Hepatocyte (in vitro differentiated cells): ENCODE results near the gene CABP4. TPM values are rescaled to one million over a fixed set of nuclear protein-coding genes. Genes with fewer than 3 reads are reported as not detected.

Source experiments
- DNase-seq: peaks from one replicate; pipeline ENCODE4 v3.0.0-alpha.2; 2016; ENCODE audit warnings: low spot score
- H2AFZ ChIP-seq: fragments of 200-600 bp; sonication (generic); 2 replicates; pipeline ENCODE4 v1.6.0; 2016; ENCODE audit warnings: antibody characterized with exemption, mild to moderate bottlenecking
- H3K27ac ChIP-seq: fragments of 200-600 bp; sonication (generic); 2 replicates; pipeline ENCODE4 v1.5.1; 2016; ENCODE audit warnings: mild to moderate bottlenecking
- H3K27me3 ChIP-seq: fragments of 200-600 bp; sonication (generic); 2 replicates; pipeline ENCODE4 v1.6.1; 2016
- H3K36me3 ChIP-seq: fragments of 200-600 bp; sonication (generic); replicated peaks from 2 replicates; pipeline ENCODE4 v1.5.1; 2016; ENCODE audit warnings: low read depth; ENCODE audit not compliant: insufficient read depth
- H3K4me1 ChIP-seq: fragments of 200-600 bp; sonication (generic); 2 replicates; pipeline ENCODE4 v1.5.1; 2016; ENCODE audit warnings: mild to moderate bottlenecking, moderate library complexity; ENCODE audit not compliant: insufficient read depth
- H3K4me2 ChIP-seq: fragments of 200-600 bp; sonication (generic); 2 replicates; pipeline ENCODE4 v1.6.0; 2016
- H3K4me3 ChIP-seq: fragments of 200-600 bp; sonication (generic); 2 replicates; pipeline ENCODE4 v1.5.1; 2016; ENCODE audit warnings: mild to moderate bottlenecking
- H3K79me2 ChIP-seq: fragments of 200-600 bp; sonication (generic); 2 replicates; pipeline ENCODE4 v1.6.0; 2017; ENCODE audit warnings: mild to moderate bottlenecking
- H3K9me2 ChIP-seq: fragments of 200-600 bp; sonication (generic); replicated peaks from 2 replicates; pipeline ENCODE4 v1.6.0; 2017; ENCODE audit warnings: mild to moderate bottlenecking; ENCODE audit not compliant: insufficient read depth
- H3K9me3 ChIP-seq: fragments of 200-600 bp; sonication (generic); 2 replicates; pipeline ENCODE4 v1.5.1; 2016; ENCODE audit warnings: low read depth, mild to moderate bottlenecking
- H4K20me1 ChIP-seq: fragments of 200-600 bp; sonication (generic); 2 replicates; pipeline ENCODE4 v1.6.0; 2016; ENCODE audit warnings: mild to moderate bottlenecking; ENCODE audit not compliant: insufficient read depth, poor library complexity, severe bottlenecking
- CTCF ChIP-seq: fragments of 200-600 bp; sonication (generic); IDR thresholded peaks from 2 replicates; pipeline ENCODE4 v1.5.1; 2016; ENCODE audit warnings: antibody characterized with exemption, mild to moderate bottlenecking; ENCODE audit not compliant: poor library complexity
- EZH2 ChIP-seq: fragments of 200-600 bp; sonication (generic); IDR thresholded peaks from 2 replicates; pipeline ENCODE4 v1.6.1; 2016; ENCODE audit warnings: antibody characterized with exemption, mild to moderate bottlenecking, borderline replicate concordance
- EZH2phosphoT487 ChIP-seq: fragments of 200-600 bp; sonication (generic); IDR thresholded peaks from one replicate; pipeline ENCODE4 v1.6.1; 2018; ENCODE audit warnings: antibody characterized with exemption, mild to moderate bottlenecking, low read depth, moderate library complexity; ENCODE audit not compliant: unreplicated experiment, severe bottlenecking
- WGBS: methylation state at CpG from one replicate; pipeline ENCODE4 v1.1.6; 2016; ENCODE audit warnings: low lambda C conversion rate; ENCODE audit errors: missing lambda C conversion rate; 5-methylcytosine and 5-hydroxymethylcytosine counted together
- polyA plus RNA-seq: library from polyadenylated mRNA; unstranded; fragments of >200 nt; fragmentation: Nextera tagmentation; extraction: Ambion mirVana; gene quantifications from 2 replicates; pipeline ENCODE4 v1.2.1, GENCODE V29; 2016
- total RNA-seq: library from RNA; depleted of rRNA; stranded (reverse); fragments of >200 nt; gene quantifications from 2 replicates; pipeline ENCODE4 v1.2.3, GENCODE V29; 2014

The CABP4 gene
- total and polyA plus RNA-seq, 2 experiments from 2014 or later: not detected

- H3K9me3 ChIP-seq: no peaks in the 10 kb centered on the region
- WGBS: 99% methylated on average over 40 of the region's 65 CpGs
- no peak overlapping the region for H3K4me2 ChIP-seq
- H3K27ac ChIP-seq: no peak overlapping the region
- H3K27me3 ChIP-seq: no peaks in the 10 kb centered on the region
- H3K79me2 ChIP-seq: no peaks in the 10 kb centered on the region
- no peaks in the 10 kb centered on the region for H3K9me2 ChIP-seq
- no peaks in the 10 kb centered on the region for H3K4me1 ChIP-seq
- H4K20me1 ChIP-seq: no peaks in the 10 kb centered on the region
- no peak overlapping the region for H3K4me3 ChIP-seq
- H2AFZ ChIP-seq: no peak overlapping the region
- H3K36me3 ChIP-seq: no peaks in the 10 kb centered on the region
- TF ChIP-seq CTCF: no peak
- no peak for TF ChIP-seq EZH2phosphoT487
- TF ChIP-seq EZH2: no peak
- no peak for DNase-seq
Observed at GRCh38 chr11:67493548-67494370, 38.6 kb downstream of the CABP4 start.

- Histone ChIP-seq H3K9me2 (no peaks in the 10 kb centered on the region), H3K4me1 (no peaks in the 10 kb centered on the region), H3K36me3 (no peaks in the 10 kb centered on the region), H3K27me3 (no peaks in the 10 kb centered on the region), H3K4me2 (no peak overlapping the region), H3K27ac (no peak overlapping the region), H3K79me2 (no peaks in the 10 kb centered on the region), H3K9me3 (no peaks in the 10 kb centered on the region), H3K4me3 (no peak overlapping the region), H4K20me1 (no peaks in the 10 kb centered on the region), H2AFZ (no peak overlapping the region)
- TF ChIP-seq CTCF (no peak), EZH2 (no peak), EZH2phosphoT487 (no peak)
- 95% methylated on average over 31 of the region's 59 CpGs for WGBS
- no peak for DNase-seq
Observed at GRCh38 chr11:67494371-67495233, 39.4 kb downstream of the CABP4 start.

GRCh38 chr11:67495234-67496005, 40.3 kb downstream of the CABP4 start:
- DNase-seq: no peak
- WGBS: 90% methylated on average over 16 of the region's 16 CpGs

More at GRCh38 chr11:67495234-67496005, 40.3 kb downstream of the CABP4 start:
- H3K9me3 ChIP-seq: no peaks in the 10 kb centered on the region
- H4K20me1 ChIP-seq: no peaks in the 10 kb centered on the region
- no peaks in the 10 kb centered on the region for H3K9me2 ChIP-seq
- H3K4me1 ChIP-seq: no peaks in the 10 kb centered on the region
- H3K27me3 ChIP-seq: no peaks in the 10 kb centered on the region
- no peak overlapping the region for H3K4me3 ChIP-seq
- H3K79me2 ChIP-seq: no peaks in the 10 kb centered on the region
- no peak overlapping the region for H3K4me2 ChIP-seq
- no peak overlapping the region for H2AFZ ChIP-seq
- TF ChIP-seq EZH2 (no peak), EZH2phosphoT487 (no peak), CTCF (no peak)
- no peaks in the 10 kb centered on the region for H3K36me3 ChIP-seq
- H3K27ac ChIP-seq: no peak overlapping the region
